OCI-LY1 (cell line): Measurements from ENCODE around the gene RIN3.

Experiments
- CTCF ChIP-seq: fragments of 200-600 bp; sonication (generic), shearing (Covaris generic); IDR thresholded peaks from 2 replicates; pipeline ENCODE4 v1.5.1; 2017; ENCODE audit warnings: mild to moderate bottlenecking, antibody characterized with exemption, low read length, moderate library complexity, mixed read lengths
- EZH2 ChIP-seq: fragments of 200-600 bp; sonication (generic), shearing (Covaris generic); IDR thresholded peaks from 2 replicates; pipeline ENCODE4 v1.8.0; 2017; ENCODE audit warnings: borderline replicate concordance, mixed run types, mild to moderate bottlenecking, antibody characterized with exemption, low read length, moderate library complexity, mixed read lengths

- TF ChIP-seq CTCF = no peak
- no peak for TF ChIP-seq EZH2
Measured at GRCh38 chr14:92706386-92706785, 192.8 kb downstream of the RIN3 start.
